NCI-H146 (cell line): Measurements from ENCODE around the gene GATD1.
"Not testable (repeated sequence)": the region's sequence is repeated elsewhere in the genome, so short reads cannot be mapped to it uniquely, and the experiment has no call there.

Experiments used
- DNase-seq: peaks from one replicate; lab custom pipeline; 2025; lab: John Stamatoyannopoulos, UW

GATD1 gene

DNA sequence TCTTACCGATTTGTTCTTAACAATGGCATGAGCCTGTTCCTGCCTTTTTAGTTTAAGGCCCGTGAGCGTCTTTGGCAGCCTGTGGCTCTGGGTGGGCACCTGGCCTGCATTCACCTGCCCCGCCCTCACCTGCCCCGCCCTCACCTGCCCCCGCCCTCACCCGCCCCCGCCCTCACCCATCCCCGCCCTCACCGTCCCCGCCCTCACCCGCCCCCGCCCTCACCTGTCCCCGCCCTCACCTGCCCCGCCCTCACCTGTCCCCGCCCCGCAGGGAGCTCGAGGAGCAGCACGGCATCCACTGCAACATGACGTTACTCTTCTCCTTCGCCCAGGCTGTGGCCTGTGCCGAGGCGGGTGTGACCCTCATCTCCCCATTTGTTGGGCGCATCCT, 14.2 kb downstream of the GATD1 start:
- peak; percentile 26 for DNase-seq

- DNase-seq = no peak
Measured at GRCh38 chr11:762421-763072, 14.7 kb downstream of the GATD1 start.

- no peak for DNase-seq
Measured at GRCh38 chr11:761526-762108, 15.7 kb downstream of the GATD1 start.

DNA sequence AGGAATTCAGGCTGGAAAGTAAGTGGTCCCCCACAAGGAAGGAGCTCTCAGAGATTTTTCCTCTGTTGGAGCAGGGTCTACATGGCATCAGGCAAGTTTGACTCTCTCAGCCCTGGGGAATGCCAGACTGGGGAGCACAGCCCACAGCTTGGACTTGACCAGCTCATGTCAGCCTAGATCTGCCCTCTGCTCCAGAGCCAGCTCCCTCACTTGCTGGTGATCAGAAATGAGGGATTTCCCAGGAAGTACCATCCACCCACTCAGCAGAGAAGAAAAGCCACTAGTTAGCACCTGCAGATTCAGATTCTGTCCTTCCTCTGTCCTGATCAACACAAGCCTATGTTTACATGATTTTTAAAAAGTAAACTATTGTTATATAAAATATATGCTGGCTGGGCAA, 17.1 kb downstream of the GATD1 start:
- DNase-seq = no peak

DNA sequence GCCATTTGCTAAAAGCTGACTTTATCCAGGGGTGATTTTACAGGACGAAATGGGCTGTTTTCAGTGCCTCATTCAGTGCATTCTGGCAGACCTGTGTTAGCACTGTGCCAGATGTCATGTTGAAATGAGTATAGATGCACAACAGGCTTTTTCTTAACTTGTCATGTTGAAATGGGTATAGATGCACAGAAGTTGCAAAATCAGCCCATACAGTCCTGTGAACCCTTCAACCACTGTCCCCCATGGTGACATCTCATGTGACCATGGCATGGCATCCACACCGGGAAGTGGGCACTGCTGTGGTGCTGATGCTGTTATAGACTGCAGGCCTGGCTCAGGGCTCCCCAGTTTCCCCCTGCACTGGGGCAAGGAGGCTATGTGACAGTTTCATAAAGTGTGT, 27.6 kb downstream of the GATD1 start:
- no peak for DNase-seq

- peak; percentile 29 for DNase-seq
Measured at GRCh38 chr11:748007-748359, 29.3 kb downstream of the GATD1 start.

GRCh38 chr11:747158-748006, 29.9 kb downstream of the GATD1 start, which contains the start of gene TALDO1:
TSS of gene TALDO1 (plus strand) at chr11:747464. CDS start at chr11:747482, 18 bp downstream.
- peak; percentile 92 for DNase-seq

GRCh38 chr11:746289-747157, 30.8 kb downstream of the GATD1 start:
- DNase-seq = peak; percentile 61

DNA sequence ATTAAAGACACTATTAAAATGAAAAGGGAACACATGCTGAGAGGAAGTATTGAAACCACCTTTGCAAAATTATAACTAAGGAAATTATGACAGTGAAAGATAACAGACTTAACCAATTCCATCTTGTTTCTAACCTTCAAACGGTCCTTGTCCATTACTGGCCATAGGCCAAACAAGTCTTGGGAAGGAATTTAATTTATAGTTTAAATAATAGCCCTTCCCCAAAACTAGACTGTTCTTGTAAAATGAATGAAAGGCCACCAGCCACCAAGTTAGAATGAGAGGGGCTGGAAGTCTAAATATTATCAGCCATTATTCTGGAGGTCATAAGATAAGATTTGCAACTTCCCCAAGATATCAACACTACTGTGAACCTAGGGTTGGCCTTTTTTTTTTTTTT, 31.9 kb downstream of the GATD1 start:
- DNase-seq = no peak

DNA sequence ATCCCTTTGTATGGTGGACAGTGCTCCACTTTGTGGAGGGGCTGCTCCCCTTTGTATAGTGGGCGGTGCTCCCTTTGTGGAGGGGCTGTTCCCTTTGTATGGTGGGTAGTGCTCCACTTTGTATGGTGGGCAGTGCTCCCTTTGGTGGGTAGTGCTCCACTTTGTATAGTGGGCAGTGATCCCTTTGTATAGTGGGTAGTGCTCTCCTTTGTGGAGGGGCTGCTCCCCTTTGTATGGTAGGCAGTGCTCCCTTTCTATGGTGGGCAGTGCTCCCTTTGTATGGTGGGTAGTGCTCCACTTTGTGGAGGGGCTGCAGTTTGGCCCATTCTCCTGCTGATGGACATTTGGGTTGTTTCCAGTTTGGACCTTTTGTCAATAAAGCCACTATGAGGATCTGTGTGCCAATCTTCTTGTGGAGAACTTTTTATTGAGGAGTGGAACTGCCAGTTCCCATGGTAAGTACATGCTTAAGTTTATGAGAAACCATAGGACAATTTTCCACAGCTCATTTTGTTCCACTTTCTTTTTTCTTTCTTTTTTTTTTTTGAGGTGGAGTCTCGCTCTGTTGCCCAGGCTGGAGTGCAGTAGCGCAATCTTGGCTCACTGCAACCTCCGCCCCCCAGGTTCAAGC, 34.6 kb downstream of the GATD1 start:
- no peak for DNase-seq

GRCh38 chr11:742156-742546, 35.1 kb downstream of the GATD1 start:
- no peak for DNase-seq

GRCh38 chr11:737899-738298, 39.4 kb downstream of the GATD1 start:
- not testable (repeated sequence) for DNase-seq

DNA sequence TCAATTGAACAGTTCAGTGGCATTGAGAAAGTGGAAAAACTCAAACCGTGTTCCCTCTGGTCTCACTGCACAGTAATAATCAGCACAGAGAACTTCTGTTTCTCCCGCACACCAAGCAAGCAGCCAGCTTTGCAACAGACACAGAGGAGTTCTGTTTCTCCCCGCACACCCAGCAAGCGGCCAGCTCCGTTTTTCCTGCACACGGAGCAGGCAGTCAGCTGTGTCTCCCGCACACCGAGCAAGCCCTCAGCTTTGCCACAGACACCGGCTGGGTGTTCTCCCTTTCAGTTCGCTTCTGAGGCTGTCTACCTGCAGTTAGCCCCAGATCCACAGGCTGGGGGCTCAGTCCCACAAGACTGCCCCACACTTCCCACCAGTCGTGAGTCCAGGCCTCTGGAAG, 39.9 kb downstream of the GATD1 start:
- DNase-seq = no peak

GRCh38 chr11:734541-734940, 42.7 kb downstream of the GATD1 start:
- DNase-seq = not testable (repeated sequence)

DNA sequence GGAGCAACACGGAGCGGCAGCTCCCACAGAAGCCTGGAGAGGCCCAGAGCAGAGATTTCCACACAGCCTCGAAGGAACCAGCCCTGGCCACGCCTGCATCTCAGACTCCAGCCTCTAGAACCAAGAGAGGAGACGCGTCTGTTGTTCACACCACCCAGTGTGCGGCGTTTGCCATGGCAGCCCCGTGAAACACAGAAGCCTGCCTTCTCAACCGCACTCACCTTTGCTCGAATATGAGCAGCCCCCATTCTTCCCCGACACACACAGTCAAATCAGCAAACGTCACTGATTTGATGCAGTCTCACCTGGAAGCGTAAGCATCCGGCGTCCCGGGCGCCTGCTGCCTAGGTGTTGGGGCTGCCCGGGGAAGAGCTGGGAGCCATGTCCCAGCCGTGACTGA, 44.2 kb downstream of the GATD1 start:
- DNase-seq = peak; percentile 33

DNA sequence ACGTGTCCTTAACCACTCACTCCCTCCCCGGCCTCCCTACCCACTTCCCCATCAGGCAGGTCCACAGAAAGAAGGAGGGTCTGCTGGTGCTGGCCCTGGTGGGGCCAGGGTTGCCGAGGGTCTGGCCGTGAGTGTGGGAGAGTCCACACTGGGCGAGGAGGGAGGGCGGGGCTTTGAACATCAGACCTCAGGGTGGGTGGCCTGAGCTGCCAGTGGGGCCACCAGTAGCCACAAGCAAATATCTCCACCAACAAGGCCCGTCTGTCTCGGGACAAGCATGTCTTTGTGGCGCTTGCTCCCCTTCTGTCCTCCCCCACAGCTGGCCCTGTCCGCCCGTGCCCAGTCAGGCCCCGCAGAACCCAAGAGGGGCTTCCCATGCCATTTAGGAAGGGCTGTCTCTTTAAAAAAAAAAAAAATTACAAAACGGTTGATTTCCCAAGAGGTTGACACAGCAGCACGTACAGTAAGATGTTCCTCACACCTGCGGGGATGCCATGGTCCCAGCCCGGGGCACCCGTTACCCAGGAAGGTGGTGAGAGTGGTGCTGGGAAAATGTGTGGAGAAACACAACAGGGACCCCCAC, 47.7 kb downstream of the GATD1 start:
- no peak for DNase-seq

- no peak for DNase-seq
Measured at GRCh38 chr11:728901-729491, 48.3 kb downstream of the GATD1 start.

- DNase-seq = peak; percentile 61
Measured at GRCh38 chr11:727859-728748, 49.2 kb downstream of the GATD1 start.

DNA sequence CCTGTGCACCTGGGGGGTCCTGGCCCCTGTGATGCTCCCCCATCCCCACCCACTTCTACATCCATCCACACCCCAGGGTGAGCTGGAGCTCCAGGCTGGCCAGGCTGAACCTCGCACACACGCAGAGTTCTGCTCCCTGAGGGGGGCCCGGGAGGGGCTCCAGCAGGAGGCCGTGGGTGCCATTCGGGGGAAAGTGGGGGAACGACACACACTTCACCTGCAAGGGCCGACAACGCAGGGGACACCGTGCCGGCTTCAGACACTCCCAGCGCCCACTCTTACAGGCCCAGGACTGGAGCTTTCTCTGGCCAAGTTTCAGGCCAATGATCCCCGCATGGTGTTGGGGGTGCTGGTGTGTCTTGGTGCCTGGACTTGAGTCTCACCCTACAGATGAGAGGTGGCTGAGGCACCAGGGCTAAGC, 50.0 kb downstream of the GATD1 start:
- no peak for DNase-seq
